HG03575 (cell line): Measurements from ENCODE around the gene ACTR8.

Experiments used
- ATAC-seq: cut with Tn5 transposase; IDR thresholded peaks from one replicate; pipeline ENCODE4 v1.9.1; 2021; ENCODE audit not compliant: unreplicated experiment, insufficient number of reproducible peaks, low FRiP score; ENCODE audit errors: extremely low read depth

The ACTR8 gene

DNA sequence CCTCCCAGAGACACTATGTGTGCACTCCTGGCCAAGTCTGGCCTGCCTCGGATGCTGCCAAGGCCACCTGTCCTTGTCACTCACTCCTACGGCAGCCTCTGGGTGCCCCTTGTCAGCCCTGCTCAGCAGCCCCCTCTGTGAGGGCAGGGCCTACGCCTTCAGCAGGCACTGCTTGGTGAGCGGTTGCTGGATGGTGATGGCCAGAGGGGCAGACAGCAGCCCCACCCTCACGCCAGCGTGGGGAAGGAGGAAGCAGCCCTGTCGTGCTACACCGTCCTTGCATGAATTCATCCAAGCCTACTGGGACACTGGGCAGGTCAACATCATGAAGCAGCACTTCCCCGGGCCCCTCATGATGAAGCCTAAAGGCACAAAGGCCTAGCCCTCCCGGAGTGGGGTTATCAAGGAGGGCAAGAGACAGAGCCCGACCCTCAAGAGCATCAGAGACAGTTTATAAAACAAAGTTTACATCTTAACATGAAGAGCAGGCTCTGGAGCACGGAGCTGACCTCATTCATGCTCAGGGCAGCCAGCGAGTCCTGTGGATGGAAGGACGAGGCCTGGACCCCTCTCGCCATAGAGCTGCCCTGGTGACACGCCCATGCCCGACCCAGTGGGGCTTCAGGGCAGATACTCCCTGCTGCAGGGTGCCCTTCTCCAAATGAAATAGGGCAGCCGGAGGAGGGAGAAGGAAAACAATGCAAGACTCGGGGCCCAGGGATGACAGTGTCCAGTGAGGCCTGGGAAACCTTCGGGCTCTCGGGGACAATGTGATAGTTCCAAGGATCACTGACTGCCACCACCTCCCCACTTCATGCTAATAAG is 61.0 kb downstream of the ACTR8 start:
- ATAC-seq = no peak

DNA sequence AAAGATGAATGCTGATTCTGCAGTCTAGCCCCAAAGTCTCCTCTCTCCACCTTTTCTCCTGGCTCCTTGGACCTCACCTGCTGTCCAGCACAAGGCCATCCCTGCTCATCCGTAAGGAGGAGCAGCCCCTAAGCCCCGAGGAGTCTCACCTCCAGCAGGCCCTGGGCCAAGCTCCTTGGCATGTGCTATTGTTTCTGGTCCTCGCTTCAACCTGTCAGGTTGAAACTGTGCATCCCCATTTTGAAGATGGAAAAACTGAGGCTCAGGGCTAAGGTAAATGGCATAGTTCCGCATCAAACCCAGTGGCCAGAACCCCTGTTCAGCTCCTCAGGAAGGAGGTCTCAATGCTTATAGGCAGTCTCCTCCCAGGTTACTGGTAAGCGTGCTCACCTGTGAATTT is 61.9 kb downstream of the ACTR8 start:
- ATAC-seq = no peak

DNA sequence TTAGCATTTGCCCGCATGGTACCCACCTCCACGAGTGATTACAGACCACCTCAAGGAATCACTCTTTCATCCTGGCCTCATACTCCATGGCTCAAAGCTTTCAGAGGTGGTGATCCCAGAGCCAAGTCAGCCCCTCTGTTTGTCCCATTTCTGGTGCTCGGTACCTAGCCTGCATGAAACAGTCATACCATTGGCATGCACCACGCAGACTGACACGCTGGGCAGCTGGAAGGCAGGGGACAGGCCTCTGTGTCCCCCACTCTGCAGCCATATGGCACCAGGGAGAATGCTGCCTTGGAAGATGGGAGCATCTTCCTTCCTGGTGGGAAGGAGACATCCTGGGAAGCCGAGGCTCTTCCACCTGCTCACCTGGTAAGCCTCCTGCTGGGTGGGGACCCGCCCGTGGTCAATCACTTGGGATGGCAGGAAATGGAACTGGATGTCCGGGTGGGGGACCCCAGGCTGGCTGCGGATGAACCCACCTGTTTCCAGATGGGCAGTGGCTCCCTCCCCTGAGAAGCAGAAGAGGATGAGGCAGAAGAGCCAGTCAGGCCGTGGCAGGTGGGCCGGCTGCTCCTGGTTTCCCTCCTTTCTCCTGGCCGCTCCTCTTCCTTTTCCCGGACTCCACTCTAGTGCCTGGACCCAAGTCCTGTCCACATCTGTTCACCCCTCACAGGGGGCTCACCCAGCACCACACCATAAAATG is 62.6 kb downstream of the ACTR8 start:
- no peak for ATAC-seq

DNA sequence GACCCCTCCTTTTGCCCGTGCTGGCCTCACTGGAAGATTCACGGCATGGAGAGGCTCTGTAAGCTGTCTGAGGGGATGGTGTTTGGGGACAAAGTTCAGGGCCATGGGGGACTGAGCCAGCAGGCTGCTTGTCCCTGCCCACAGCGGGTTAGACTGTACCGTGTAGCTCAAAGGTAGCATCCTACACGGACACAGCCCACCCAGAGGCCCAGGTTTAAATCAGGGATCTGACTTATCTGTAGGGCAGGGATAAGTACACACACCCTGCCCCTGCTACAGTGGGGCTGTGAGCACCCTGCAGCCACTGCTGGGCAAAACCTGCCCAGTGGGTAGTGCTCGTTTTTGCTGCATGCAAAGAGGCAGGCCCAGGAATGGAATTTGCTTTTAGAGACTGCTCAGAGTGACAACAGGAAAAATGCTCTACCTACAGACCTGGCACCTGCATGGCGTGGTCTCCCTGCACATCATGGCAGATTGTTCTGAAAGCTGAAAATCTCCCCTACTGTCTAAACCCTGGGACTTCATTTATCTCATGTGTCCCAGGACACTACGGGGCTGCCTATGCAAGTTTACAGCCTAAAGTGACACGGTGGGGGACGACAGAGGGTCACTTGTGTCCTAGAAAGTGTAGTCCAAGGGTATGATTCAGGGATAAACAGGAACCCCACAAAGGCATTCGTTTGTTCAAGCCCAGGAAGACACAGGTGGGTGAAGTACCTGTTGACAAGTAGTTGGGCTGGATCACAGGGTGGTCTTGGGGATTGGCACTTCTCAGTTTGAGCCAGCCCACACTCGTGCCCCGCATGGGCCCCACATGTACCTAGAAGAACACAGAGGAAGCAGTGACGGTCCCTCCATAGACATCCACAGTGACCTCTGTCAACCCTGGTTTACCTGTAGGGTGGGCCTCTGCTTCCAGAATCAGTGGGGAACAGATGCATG is 63.5 kb downstream of the ACTR8 start:
- ATAC-seq = no peak

DNA sequence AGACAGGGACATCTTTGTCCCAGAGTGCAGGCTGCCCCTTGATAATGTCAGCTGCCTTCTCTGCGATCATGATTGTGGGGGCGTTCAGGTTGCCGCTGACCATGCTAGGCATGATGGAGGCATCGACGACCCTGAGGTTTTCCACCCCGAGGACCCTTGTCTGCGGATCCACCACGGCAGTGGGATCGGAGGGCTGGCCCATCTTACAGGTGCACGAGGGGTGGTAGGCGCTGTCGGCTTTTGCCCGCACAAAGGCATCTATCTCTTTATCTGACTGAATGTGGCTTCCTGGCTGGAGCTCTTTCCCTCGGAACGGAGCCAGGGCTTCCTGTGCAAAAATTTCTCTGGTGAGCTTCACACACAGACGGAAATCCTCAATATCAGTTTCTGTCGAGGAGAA is 64.1 kb downstream of the ACTR8 start:
- ATAC-seq = no peak

DNA sequence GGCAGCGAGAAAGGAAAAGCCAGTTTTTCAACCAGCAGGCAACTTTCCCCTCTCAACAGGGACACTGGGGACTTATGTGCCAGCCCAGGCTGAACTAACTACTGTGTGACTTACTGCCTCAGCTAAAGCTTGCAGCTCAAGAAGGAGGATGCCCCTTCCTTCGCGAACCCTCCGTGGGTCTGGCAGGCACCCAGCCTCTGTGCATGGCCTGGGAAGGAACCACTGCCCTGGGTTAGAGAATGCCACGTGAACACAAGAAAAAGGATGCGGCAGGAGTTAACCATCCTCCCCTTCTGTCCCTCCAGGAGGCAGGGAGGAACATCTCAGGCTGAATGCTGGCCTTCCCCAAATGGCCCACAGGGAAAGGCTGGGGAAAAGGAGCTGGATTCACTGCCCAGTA is 64.7 kb downstream of the ACTR8 start:
- ATAC-seq = no peak
